WI38 (cell line): ENCODE measurements around the gene NAAA.

Experiments
- H3K4me3 ChIP-seq: 2 replicates; pipeline ENCODE4 v1.5.1; 2011; ENCODE audit warnings: low read depth, mild to moderate bottlenecking, control low read depth, low read length
- CTCF ChIP-seq: IDR thresholded peaks from 2 replicates; pipeline ENCODE4 v1.5.1; 2012; ENCODE audit warnings: low read depth, mild to moderate bottlenecking, control low read depth, low read length

NAAA gene

GRCh38 chr4:75940692-75941253 is at the start of gene NAAA:
TSS of gene NAAA (minus strand) at chr4:75941013. CDS start at chr4:75940949, 64 bp downstream.
- no peak for TF ChIP-seq CTCF
- peak within 1 kb of the TSS; percentile 68 for H3K4me3 ChIP-seq

- H3K4me3 ChIP-seq: peak overlapping the region; percentile 71
- TF ChIP-seq CTCF: no peak
These were observed 49.2 kb upstream of the NAAA start for GRCh38 chr4:75989846-75990528.

- H3K4me3 ChIP-seq: no peak overlapping the region
These were observed 44.3 kb upstream of the NAAA start for GRCh38 chr4:75985116-75985515.

GRCh38 chr4:75980576-75980975 is 39.8 kb upstream of the NAAA start:
- TF ChIP-seq CTCF: no peak
- H3K4me3 ChIP-seq: no peak overlapping the region

More at GRCh38 chr4:75985116-75985515, 44.3 kb upstream of the NAAA start:
- TF ChIP-seq CTCF: no peak

GRCh38 chr4:75976177-75976576 is 35.4 kb upstream of the NAAA start:
- no peak overlapping the region for H3K4me3 ChIP-seq
- no peak for TF ChIP-seq CTCF

GRCh38 chr4:75973766-75974165 is 33.0 kb upstream of the NAAA start:
- H3K4me3 ChIP-seq: no peak overlapping the region
- no peak for TF ChIP-seq CTCF

- no peak overlapping the region for H3K4me3 ChIP-seq
- TF ChIP-seq CTCF: no peak
These were observed 27.3 kb upstream of the NAAA start for GRCh38 chr4:75968084-75968483.
